Measurements from ENCODE around the gene ADNP. TPM values are rescaled to one million over a fixed set of nuclear protein-coding genes. Genes with fewer than 3 reads are reported as not detected.

ADNP gene
- total and polyA plus RNA-seq, 2 of the 4 experiments (the other 2 are of a cell fraction), result 23.3 to 24.8 TPM

GRCh38 chr20:50843331-50844276 is 87.6 kb downstream of the ADNP start:
- ATAC-seq (ENCODE audit: low read depth), result no peak
- H3K36me3 ChIP-seq (ENCODE audit: control insufficient read depth, insufficient read depth, low read length), result peaks cover 7% of the 10 kb centered on the region; the same call in 1 of the 2 replicates
- 90% methylated on average over 3 of the region's 9 CpGs; no CpG with 5 or more reads in 1 of the 2 experiments for WGBS, 2 experiments (ENCODE audit: extremely low coverage in 2 of 2, insufficient read length in 1 of 2)

More at GRCh38 chr20:50843331-50844276, 87.6 kb downstream of the ADNP start:
- H3K4me1 ChIP-seq (ENCODE audit: control insufficient read depth, insufficient read depth, low read length), result peaks cover 11% of the 10 kb centered on the region
- no peak overlapping the region for H4K5ac ChIP-seq (ENCODE audit: low read depth, low read length)
- H2BK120ac ChIP-seq (ENCODE audit: low read depth, low read length), result no peak overlapping the region
- H3K9ac ChIP-seq (ENCODE audit: low read depth, low read length), result no peak overlapping the region
- no peak overlapping the region for H2AFZ ChIP-seq (replicated peaks; ENCODE audit: low read length, poor library complexity)
- DNase-seq, result no peak
- no peak overlapping the region for H3K23ac ChIP-seq (ENCODE audit: low read depth, low read length)
- no peak overlapping the region for H3K56ac ChIP-seq (ENCODE audit: extremely low read depth, insufficient read depth, low read length)
- no peak overlapping the region for H3K14ac ChIP-seq (replicated peaks; ENCODE audit: low read depth, low read length)
- H3K4me3 ChIP-seq (ENCODE audit: insufficient read depth, low read depth, low read length), result no peak overlapping the region
- H3K9me3 ChIP-seq (ENCODE audit: control insufficient read depth, insufficient read depth, low read length), result no peaks in the 10 kb centered on the region
- no peaks in the 10 kb centered on the region for H3K27me3 ChIP-seq (ENCODE audit: control insufficient read depth, insufficient read depth, low read length)
- ChIA-PET POLR2A (ENCODE audit: unreplicated experiment) (no interaction called here), CTCF (no interaction called here)
- no peak overlapping the region for H4K8ac ChIP-seq (ENCODE audit: low read depth in 2 of 2, low read length in 2 of 2)
- H3K79me1 ChIP-seq (ENCODE audit: low read depth in 1 of 2, low read length in 2 of 2), result no peaks in the 10 kb centered on the region
- TF ChIP-seq BHLHE40 (IDR thresholded peaks at IDR 0.05; ENCODE audit: low read depth, low read length) (no peak), ELK1 (IDR thresholded peaks at IDR 0.05; ENCODE audit: borderline replicate concordance, low read depth, low read length) (no peak), MAZ (IDR thresholded peaks at IDR 0.05; ENCODE audit: borderline replicate concordance, low read depth, low read length) (no peak), SMC3 (IDR thresholded peaks at IDR 0.05; ENCODE audit: low read depth, low read length) (no peak)
- H2BK15ac ChIP-seq (ENCODE audit: low read depth, low read length), result no peak overlapping the region
- H3K18ac ChIP-seq (ENCODE audit: low read depth, low read length), result no peak overlapping the region
- in situ Hi-C loops (cut with MboI; ENCODE audit: low sequenced_read_pairs), result no loop called here
- H3K4me2 ChIP-seq (ENCODE audit: low read depth, low read length), result no peak overlapping the region
- H2AK9ac ChIP-seq (replicated peaks; ENCODE audit: low read depth, low read length, poor library complexity), result no peak overlapping the region
- intact Hi-C loops (cut with micrococcal nuclease), result no loop called here
- no peak overlapping the region for H3K27ac ChIP-seq (ENCODE audit: insufficient read depth, low read length)
- no peak overlapping the region for H2AK5ac ChIP-seq (ENCODE audit: low read depth, low read length)
- no TSS peak for BruUV-seq (replicated peaks)
- no peaks in the 10 kb centered on the region for H4K20me1 ChIP-seq (ENCODE audit: insufficient read depth, low read length)
- H4K91ac ChIP-seq (ENCODE audit: insufficient read depth, low read depth, low read length), result no peak overlapping the region
- no peak overlapping the region for H2BK20ac ChIP-seq (ENCODE audit: low read depth, low read length)
- no peak overlapping the region for H3K4ac ChIP-seq (ENCODE audit: low read depth, low read length)
- H2BK5ac ChIP-seq (ENCODE audit: low read depth, low read length, poor library complexity, severe bottlenecking), result no peak overlapping the region
- dilution Hi-C loops (cut with HindIII; ENCODE audit: low sequenced_read_pairs, unreplicated experiment), result no loop called here
- peaks cover 8% of the 10 kb centered on the region for H3K9me1 ChIP-seq (ENCODE audit: insufficient read depth, low read length)

Data from IMR-90 (cell line).